ENCODE measurements around the gene RNF113B.

DNA sequence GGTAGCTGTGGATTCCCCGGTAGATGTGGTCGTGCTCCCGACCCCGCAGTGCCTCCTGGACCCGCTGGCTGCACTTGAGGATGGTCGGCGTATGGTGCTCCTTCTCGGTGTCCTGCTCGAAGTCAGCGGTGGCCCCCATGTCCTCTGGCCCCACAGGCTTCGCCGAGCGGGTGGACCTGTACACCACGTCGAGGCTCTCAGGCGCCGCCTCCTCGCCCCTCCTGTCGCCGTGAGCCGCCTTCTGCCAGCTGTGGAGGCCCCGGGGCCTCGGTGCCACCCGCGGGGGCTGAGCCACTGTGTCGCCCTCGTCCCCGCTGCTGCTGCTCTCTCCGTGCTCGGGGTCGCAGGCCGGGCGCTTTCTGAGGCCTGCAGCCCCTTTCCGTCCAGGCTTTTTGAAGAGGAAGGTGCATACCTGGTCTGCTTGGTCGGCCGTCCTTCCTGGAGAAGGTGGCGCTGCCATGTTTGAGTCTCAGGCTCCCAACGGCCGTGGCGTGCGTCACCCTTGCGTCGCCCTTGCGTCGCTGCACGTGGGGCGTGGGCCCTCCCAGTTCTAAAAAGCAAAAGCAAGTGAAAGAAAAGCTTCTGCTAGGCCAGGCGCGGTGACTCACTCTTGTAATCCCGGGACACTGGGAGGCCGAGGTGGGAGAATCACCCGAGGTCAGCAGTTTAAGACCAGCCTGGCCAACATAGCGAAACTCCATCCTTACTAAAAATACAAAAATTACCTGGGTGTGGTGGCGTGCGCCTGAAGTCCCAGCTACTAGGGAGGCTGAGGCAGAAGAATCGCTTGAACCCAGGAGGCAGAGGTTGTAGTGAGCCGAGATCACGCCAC is at the start of gene RNF113B:
- TF ChIP-seq, protein P1, sequence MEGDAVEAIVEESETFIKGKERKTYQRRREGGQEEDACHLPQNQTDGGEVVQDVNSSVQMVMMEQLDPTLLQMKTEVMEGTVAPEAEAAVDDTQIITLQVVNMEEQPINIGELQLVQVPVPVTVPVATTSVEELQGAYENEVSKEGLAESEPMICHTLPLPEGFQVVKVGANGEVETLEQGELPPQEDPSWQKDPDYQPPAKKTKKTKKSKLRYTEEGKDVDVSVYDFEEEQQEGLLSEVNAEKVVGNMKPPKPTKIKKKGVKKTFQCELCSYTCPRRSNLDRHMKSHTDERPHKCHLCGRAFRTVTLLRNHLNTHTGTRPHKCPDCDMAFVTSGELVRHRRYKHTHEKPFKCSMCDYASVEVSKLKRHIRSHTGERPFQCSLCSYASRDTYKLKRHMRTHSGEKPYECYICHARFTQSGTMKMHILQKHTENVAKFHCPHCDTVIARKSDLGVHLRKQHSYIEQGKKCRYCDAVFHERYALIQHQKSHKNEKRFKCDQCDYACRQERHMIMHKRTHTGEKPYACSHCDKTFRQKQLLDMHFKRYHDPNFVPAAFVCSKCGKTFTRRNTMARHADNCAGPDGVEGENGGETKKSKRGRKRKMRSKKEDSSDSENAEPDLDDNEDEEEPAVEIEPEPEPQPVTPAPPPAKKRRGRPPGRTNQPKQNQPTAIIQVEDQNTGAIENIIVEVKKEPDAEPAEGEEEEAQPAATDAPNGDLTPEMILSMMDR (IDR thresholded peaks at IDR 0.05; ENCODE audit: insufficient read depth, low read length), result no peak
- TF ChIP-seq, protein P2, sequence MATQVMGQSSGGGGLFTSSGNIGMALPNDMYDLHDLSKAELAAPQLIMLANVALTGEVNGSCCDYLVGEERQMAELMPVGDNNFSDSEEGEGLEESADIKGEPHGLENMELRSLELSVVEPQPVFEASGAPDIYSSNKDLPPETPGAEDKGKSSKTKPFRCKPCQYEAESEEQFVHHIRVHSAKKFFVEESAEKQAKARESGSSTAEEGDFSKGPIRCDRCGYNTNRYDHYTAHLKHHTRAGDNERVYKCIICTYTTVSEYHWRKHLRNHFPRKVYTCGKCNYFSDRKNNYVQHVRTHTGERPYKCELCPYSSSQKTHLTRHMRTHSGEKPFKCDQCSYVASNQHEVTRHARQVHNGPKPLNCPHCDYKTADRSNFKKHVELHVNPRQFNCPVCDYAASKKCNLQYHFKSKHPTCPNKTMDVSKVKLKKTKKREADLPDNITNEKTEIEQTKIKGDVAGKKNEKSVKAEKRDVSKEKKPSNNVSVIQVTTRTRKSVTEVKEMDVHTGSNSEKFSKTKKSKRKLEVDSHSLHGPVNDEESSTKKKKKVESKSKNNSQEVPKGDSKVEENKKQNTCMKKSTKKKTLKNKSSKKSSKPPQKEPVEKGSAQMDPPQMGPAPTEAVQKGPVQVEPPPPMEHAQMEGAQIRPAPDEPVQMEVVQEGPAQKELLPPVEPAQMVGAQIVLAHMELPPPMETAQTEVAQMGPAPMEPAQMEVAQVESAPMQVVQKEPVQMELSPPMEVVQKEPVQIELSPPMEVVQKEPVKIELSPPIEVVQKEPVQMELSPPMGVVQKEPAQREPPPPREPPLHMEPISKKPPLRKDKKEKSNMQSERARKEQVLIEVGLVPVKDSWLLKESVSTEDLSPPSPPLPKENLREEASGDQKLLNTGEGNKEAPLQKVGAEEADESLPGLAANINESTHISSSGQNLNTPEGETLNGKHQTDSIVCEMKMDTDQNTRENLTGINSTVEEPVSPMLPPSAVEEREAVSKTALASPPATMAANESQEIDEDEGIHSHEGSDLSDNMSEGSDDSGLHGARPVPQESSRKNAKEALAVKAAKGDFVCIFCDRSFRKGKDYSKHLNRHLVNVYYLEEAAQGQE (IDR thresholded peaks at IDR 0.05; ENCODE audit: insufficient replicate concordance, low read depth), result no peak
- no peak for TF ChIP-seq POLR2AphosphoS5 (IDR thresholded peaks at IDR 0.05; ENCODE audit: low read depth)
- TF ChIP-seq GABPA (IDR thresholded peaks at IDR 0.05; ENCODE audit: low read depth), result no peak

Data from HL-60 (cell line).